Measurements from ENCODE around the gene VWF. TPM values are rescaled to one million over a fixed set of nuclear protein-coding genes. Genes with fewer than 3 reads are reported as not detected.

The VWF gene
- total and polyA plus RNA-seq, 2 of the 13 experiments (the other 11 are each of a cell fraction or from before 2014, with no cell fraction given), result 0.20 to 0.25 TPM

DNA sequence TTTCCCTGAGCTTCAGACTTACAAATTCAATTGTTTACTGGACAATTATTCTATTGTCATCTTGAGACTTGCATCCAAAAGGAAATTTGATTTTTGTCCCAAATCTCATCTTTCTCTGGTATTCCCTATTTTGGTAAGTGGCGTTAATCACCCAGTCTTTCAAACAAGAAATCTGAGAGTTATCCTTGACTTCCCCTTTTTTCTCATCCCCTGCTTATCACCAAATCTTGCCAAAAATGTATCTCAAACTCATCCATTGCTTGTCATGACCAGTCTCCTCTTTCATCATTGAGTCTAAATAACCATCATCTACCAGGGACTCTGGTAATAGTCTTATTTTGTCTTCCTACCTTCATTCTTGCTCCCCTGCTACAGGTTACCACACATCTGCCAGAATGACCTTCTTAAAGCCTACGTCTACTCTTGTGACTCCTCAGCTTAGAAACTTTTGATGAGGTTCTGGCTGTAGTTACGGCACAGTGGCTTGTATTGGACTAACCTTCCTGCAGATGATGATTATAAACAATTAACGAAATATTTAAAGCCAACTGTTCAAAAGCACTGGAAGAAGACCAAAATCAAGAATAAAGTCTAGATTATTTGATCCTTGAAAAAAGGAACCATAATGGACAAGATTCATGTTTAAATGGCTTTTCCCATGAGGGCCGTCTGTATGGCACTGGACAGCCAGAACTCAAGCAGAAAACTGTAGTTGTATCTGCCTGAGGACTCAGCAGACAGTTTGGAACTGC is 170.5 kb downstream of the VWF start:
- H2AFZ ChIP-seq (ENCODE audit: low read length), result no peak overlapping the region
- H3K27ac ChIP-seq (ENCODE audit: extremely low read length, insufficient read depth, low read length), result no peak overlapping the region
- no peak overlapping the region for H3K4me2 ChIP-seq (ENCODE audit: low read depth, low read length)
- H3K9ac ChIP-seq (ENCODE audit: insufficient read depth, low read depth, low read length), result no peak overlapping the region
- no peak overlapping the region for H3K4me3 ChIP-seq (replicated peaks in 1 of 3; ENCODE audit: insufficient read depth in 1 of 3, low read depth in 2 of 3, low read length in 3 of 3)
- FAIRE-seq (no peak), DNase-seq (ENCODE audit: low spot score) (no peak), ATAC-seq (no peak)
- no peaks in the 10 kb centered on the region for H3K36me3 ChIP-seq (replicated peaks in 1 of 2; ENCODE audit: control insufficient read depth in 1 of 2, insufficient read depth in 2 of 2, low read length in 2 of 2)
- POLR2A ChIA-PET, result no interaction called here
- WGBS (ENCODE audit: low lambda C conversion rate), result 36% methylated on average over 5 of the region's 5 CpGs
- no peaks in the 10 kb centered on the region for H3K79me2 ChIP-seq (ENCODE audit: insufficient read depth, low read length)
- no TSS peak for BruUV-seq (replicated peaks)
- H3K27me3 ChIP-seq (ENCODE audit: control insufficient read depth in 1 of 2, insufficient read depth in 2 of 2, low read length in 2 of 2), result no peaks in the 10 kb centered on the region
- intact Hi-C loops (cut with micrococcal nuclease; ENCODE audit: unreplicated experiment), result no loop called here
- H4K20me1 ChIP-seq (ENCODE audit: insufficient read depth, low read length), result no peaks in the 10 kb centered on the region
- H3K4me1 ChIP-seq (ENCODE audit: insufficient read depth, low read length), result no peaks in the 10 kb centered on the region
- in situ Hi-C loops (cut with HindIII; ENCODE audit: extremely low pct_ligation_motif_present, low pct_unique_long_range_greater_than_20kb), result no loop called here
- CTCF ChIA-PET (ENCODE audit: low intra/inter-chr PET ratio, low total read pairs), result no interaction called here
- no peaks in the 10 kb centered on the region for H3K9me3 ChIP-seq (ENCODE audit: low read length)
- TF ChIP-seq, protein P1, sequence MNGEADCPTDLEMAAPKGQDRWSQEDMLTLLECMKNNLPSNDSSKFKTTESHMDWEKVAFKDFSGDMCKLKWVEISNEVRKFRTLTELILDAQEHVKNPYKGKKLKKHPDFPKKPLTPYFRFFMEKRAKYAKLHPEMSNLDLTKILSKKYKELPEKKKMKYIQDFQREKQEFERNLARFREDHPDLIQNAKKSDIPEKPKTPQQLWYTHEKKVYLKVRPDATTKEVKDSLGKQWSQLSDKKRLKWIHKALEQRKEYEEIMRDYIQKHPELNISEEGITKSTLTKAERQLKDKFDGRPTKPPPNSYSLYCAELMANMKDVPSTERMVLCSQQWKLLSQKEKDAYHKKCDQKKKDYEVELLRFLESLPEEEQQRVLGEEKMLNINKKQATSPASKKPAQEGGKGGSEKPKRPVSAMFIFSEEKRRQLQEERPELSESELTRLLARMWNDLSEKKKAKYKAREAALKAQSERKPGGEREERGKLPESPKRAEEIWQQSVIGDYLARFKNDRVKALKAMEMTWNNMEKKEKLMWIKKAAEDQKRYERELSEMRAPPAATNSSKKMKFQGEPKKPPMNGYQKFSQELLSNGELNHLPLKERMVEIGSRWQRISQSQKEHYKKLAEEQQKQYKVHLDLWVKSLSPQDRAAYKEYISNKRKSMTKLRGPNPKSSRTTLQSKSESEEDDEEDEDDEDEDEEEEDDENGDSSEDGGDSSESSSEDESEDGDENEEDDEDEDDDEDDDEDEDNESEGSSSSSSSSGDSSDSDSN (CRISPR knock-in tag; IDR thresholded peaks at IDR 0.05), result no peak
- TF ChIP-seq ZNF354B (CRISPR knock-in tag; IDR thresholded peaks at IDR 0.05) (no peak), RAD51 (IDR thresholded peaks at IDR 0.05; ENCODE audit: borderline replicate concordance) (no peak), ZNF75D (CRISPR knock-in tag; IDR thresholded peaks at IDR 0.05; ENCODE audit: borderline replicate concordance) (no peak), RBM39 (IDR thresholded peaks at IDR 0.05; ENCODE audit: low read depth, low read length, poor library complexity, severe bottlenecking) (no peak), RFXANK (CRISPR knock-in tag; IDR thresholded peaks at IDR 0.05) (no peak), HNRNPLL (IDR thresholded peaks at IDR 0.05; ENCODE audit: low read depth, low read length, poor library complexity, severe bottlenecking) (no peak), ZNF335 (CRISPR knock-in tag; IDR thresholded peaks at IDR 0.05) (no peak), ATF1 (CRISPR knock-in tag; IDR thresholded peaks at IDR 0.05) (no peak), KDM3A (CRISPR knock-in tag; IDR thresholded peaks at IDR 0.05; ENCODE audit: low read depth) (no peak)
- TF ChIP-seq, protein P2, sequence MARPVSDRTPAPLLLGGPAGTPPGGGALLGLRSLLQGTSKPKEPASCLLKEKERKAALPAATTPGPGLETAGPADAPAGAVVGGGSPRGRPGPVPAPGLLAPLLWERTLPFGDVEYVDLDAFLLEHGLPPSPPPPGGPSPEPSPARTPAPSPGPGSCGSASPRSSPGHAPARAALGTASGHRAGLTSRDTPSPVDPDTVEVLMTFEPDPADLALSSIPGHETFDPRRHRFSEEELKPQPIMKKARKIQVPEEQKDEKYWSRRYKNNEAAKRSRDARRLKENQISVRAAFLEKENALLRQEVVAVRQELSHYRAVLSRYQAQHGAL (CRISPR knock-in tag; IDR thresholded peaks at IDR 0.05; ENCODE audit: not compliant biosample characterization), result no peak
- TF ChIP-seq, protein P3, sequence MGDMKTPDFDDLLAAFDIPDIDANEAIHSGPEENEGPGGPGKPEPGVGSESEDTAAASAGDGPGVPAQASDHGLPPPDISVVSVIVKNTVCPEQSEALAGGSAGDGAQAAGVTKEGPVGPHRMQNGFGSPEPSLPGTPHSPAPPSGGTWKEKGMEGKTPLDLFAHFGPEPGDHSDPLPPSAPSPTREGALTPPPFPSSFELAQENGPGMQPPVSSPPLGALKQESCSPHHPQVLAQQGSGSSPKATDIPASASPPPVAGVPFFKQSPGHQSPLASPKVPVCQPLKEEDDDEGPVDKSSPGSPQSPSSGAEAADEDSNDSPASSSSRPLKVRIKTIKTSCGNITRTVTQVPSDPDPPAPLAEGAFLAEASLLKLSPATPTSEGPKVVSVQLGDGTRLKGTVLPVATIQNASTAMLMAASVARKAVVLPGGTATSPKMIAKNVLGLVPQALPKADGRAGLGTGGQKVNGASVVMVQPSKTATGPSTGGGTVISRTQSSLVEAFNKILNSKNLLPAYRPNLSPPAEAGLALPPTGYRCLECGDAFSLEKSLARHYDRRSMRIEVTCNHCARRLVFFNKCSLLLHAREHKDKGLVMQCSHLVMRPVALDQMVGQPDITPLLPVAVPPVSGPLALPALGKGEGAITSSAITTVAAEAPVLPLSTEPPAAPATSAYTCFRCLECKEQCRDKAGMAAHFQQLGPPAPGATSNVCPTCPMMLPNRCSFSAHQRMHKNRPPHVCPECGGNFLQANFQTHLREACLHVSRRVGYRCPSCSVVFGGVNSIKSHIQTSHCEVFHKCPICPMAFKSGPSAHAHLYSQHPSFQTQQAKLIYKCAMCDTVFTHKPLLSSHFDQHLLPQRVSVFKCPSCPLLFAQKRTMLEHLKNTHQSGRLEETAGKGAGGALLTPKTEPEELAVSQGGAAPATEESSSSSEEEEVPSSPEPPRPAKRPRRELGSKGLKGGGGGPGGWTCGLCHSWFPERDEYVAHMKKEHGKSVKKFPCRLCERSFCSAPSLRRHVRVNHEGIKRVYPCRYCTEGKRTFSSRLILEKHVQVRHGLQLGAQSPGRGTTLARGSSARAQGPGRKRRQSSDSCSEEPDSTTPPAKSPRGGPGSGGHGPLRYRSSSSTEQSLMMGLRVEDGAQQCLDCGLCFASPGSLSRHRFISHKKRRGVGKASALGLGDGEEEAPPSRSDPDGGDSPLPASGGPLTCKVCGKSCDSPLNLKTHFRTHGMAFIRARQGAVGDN (CRISPR knock-in tag; IDR thresholded peaks at IDR 0.05), result no peak
- TF ChIP-seq, protein P4, sequence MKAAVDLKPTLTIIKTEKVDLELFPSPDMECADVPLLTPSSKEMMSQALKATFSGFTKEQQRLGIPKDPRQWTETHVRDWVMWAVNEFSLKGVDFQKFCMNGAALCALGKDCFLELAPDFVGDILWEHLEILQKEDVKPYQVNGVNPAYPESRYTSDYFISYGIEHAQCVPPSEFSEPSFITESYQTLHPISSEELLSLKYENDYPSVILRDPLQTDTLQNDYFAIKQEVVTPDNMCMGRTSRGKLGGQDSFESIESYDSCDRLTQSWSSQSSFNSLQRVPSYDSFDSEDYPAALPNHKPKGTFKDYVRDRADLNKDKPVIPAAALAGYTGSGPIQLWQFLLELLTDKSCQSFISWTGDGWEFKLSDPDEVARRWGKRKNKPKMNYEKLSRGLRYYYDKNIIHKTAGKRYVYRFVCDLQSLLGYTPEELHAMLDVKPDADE (CRISPR knock-in tag; IDR thresholded peaks at IDR 0.05), result no peak

Data from HepG2 (cell line).